LNCAP (cell line): ENCODE measurements around the gene HOXB4.
A peak's percentile ranks its signal among the peaks of the same experiment; 100 is the strongest.

ENCODE experiments used
- TF ChIP-seq, protein P1 (sequence below): fragments of 450-650 bp; IDR thresholded peaks from 2 replicates; pipeline ENCODE4 v1.5.1; 2017; ENCODE audit warnings: mild to moderate bottlenecking

HOXB4 gene

DNA sequence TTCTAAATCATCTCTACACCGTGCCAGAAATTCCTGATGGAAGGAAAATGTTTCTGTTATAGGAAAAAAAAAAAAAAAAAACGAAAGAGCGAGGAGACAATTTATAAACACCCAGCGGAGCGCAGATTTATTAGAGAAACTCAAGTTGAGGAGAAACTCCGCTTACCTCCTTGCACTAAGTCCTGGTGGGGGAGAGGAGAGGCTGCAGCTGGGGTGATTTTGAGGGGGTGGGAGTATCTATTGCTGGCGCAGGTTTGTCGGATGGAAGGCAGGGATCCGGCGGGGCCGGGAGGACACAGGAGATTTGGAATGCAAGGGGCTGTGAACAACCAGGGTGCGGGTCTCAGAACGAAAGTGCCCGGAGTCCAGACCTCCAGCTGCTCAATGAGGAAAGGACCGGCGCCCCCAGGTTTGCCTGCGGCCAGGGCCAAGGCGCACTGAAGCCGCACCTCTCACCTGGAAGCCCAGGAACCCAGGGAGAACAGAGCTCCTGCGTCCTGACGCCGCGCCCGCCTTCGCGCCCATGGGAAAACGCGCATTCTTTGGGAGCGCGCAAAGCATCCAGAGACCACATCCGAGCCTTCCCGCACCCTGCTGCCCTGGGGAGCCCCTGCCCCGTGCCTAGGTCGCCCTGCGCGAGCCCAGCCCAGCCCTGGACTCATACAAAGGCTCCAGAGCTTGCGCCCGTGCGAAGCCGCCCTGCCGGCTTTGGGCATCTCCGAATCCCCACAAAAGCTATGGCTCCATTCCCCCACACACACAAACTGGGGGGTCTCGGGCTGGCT is 39.5 kb upstream of the HOXB4 start:
- TF ChIP-seq, protein P1, sequence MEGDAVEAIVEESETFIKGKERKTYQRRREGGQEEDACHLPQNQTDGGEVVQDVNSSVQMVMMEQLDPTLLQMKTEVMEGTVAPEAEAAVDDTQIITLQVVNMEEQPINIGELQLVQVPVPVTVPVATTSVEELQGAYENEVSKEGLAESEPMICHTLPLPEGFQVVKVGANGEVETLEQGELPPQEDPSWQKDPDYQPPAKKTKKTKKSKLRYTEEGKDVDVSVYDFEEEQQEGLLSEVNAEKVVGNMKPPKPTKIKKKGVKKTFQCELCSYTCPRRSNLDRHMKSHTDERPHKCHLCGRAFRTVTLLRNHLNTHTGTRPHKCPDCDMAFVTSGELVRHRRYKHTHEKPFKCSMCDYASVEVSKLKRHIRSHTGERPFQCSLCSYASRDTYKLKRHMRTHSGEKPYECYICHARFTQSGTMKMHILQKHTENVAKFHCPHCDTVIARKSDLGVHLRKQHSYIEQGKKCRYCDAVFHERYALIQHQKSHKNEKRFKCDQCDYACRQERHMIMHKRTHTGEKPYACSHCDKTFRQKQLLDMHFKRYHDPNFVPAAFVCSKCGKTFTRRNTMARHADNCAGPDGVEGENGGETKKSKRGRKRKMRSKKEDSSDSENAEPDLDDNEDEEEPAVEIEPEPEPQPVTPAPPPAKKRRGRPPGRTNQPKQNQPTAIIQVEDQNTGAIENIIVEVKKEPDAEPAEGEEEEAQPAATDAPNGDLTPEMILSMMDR = no peak

DNA sequence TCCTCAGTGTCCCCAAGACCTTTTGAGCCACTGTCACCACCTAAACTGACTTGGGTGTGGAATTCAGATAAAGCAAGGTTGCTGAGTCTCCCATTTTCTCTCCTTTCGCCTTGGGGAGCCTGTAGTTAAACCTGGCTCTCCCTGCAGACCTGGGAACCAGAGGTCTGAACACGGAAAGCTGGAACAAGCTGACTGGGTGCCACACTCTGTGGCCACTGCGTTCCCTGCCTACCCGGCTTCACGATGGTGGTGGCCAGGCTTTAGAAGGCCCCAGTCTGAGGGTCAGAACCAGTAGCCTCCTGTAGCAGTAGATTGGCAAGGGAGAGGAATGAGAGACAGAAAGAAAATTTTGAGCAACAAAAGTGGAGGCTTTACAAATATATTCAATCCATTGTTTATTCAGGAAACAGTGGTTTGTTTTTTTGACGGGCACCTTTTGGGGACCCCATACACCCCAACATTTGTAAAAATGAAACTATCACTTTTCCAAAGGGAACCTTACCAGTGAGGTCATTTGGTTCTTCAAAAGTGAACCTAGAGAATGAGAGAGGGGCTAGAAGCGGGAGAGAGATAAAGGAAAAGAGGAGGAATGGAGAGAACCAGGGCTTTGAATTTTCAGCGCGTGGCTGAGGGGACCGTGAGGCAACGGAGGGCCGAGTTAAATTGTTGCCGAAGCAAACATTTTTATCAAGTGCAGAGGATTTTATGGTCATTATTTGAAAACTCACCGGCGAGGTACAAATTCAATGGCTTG is 38.7 kb upstream of the HOXB4 start:
- TF ChIP-seq, protein P1 = no peak

DNA sequence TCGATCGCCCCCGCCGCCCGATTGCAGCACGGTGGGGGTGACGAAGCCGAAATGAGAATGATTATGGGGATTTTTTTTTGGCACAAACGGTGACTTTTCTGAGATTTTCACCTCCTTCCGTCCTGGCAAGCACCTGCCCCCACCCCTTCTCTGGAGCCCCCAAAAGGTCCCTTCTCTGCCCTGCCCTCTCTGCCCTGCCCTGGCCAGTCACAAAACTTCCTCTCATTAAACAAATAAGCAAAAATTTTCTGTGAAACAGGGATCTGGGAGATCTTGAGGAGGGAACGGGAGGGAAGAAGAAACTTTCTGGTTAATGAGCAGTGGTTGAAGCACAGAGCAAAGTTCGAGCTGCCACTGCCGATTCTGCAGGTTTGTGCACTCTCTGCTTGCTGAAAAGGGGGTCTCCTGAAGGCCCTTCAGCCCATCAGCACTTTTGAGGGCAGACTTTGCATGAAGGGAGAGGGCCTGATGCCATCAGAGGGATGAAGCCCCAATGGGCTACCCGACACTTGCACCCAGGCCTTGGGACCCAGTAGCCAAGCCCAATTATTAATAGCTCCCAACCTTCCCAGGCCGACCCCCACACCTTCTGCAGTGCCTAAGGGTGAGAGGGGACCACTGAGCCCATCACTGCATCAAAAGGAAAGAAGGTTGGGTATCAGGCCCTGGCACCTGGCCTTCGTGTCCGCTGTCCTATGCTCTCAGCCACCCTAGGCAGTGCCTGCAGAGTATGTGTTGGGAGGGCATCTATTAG is 38.0 kb upstream of the HOXB4 start:
- TF ChIP-seq, protein P1 = no peak

DNA sequence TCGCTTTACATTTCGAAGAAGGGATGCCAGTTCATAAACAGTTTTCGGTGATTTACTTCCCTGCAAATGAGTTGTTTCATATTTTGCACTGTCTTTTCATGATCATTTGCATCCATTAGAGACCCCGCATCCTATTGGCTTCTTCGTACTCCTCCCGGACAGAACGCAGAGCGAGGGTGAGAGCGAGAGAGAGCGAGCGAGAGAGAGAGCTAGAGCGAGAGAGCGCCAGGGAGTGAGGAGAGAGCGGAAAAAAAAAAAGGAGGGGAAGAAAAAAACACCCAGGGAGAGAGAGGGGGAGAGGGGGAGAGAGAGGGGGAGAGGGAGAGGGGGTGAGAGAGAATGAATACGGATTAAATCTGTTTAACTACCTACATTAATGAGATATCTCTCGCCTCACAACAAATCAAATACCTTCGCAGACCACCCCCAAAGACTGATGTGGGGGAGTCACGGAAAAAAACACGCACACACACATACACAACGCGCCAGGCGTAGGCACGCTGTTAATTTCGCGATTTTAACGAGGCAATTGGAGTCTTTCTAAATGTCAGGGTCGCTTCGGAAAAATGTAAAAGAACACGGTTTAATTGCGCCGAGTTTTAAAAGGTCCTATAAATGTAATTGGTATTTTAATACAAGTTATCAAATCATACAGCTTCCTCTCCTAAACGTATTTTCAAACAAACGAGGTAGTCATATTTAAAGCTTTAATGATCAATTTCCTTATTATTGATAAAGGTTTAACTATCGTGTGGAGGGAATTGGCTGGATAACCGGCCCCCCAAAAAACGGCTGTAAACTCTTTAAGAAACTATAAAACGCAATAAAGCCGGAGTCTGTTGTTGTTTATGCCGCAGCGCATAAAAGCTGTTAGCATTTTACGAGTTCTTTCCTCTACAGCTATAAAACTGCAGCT is 37.2 kb upstream of the HOXB4 start, which contains the start of gene HOXB8:
Gene HOXB8 (minus strand): TSS at position 246 of the 916 bp plus-strand sequence. CDS start 588 bp downstream, outside the sequence.
- TF ChIP-seq, protein P1 = no peak

DNA sequence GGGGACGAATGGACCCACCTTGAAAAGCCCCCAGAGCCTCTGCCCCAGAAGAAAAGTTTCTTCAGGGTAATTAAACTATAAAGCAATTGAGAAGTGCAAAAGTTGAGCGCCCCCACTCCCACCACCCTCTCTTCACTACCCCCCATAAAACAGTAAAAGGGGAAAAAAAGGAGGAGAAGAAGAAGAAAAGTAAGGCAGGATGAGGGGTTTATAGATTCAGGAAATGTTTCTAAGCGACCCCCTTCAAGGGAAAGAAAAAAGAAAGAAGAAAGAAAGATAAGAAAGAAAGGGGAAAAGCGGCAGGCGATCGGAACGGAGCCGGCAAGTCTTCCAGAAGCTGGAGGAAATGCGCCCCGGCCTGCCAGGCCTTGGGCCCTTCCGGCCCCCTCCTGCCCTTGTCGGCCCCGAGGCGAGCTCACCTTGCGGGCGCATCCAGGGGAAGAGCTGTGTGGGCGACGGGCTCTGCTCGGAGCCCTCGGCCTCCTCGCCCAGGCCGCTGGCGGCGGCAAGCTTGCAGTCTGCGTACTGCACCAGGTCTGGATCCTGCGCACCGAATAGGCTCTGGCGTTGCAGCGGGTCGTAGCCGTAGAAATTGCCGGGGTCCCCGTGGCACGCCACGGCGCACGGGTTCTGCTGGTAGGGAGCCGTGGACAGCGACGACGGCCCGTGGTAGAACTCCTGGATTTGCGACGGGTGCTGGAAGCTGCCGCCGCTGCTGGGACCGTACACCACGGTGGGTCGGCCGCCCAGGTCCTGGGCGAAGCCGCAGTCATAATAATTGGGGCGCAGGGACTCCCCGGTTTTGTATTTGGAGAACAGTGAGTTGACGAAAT is 35.9 kb upstream of the HOXB4 start:
- TF ChIP-seq, protein P1 = no peak

DNA sequence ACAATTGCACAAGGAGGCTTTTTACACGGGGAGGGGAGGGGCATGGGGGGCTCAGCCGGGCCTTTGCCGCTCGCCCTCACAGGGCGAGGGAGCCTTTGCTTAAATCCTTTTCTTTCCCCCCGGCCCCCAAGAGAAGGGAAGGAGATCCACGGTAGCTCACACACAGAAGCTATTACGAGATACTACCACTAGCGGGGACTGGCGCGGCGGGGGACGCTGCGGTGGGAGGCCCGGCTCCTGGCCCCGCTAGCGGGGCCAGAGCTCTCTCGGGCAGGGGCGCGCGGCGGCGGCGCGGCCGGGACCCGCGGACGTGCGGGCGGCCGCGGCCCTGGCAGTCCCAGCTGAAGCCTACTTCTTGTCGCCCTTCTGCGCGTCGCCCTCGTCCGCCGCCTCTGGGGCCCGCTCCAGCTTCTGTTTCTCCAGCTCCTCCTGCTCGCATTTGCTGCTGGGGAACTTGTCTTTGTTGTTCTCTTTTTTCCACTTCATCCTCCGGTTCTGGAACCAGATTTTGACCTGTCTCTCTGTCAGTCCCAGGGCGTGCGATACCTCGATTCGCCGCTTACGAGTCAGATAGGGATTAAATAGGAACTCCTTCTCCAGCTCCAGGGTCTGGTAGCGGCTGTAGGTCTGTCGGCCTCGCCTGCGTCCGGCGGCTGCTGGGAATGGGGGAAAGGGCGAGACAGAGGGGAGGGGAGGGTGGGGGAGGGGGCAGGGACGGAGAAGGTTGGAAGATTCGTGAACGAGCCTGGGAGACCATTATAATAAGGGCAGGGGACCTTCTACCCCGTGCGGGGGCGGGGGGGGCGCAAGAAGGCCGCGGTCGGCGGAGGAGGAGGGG is 34.9 kb upstream of the HOXB4 start:
- TF ChIP-seq, protein P1 = peak; percentile 22; the same call in 1 of the 2 replicates
